ENCODE measurements around the gene LZTR1. TPM values are rescaled to one million over a fixed set of nuclear protein-coding genes. Genes with fewer than 3 reads are reported as not detected.

Gene LZTR1
- total RNA-seq, 1 donor from 2014 or later: 56.7 TPM

DNA sequence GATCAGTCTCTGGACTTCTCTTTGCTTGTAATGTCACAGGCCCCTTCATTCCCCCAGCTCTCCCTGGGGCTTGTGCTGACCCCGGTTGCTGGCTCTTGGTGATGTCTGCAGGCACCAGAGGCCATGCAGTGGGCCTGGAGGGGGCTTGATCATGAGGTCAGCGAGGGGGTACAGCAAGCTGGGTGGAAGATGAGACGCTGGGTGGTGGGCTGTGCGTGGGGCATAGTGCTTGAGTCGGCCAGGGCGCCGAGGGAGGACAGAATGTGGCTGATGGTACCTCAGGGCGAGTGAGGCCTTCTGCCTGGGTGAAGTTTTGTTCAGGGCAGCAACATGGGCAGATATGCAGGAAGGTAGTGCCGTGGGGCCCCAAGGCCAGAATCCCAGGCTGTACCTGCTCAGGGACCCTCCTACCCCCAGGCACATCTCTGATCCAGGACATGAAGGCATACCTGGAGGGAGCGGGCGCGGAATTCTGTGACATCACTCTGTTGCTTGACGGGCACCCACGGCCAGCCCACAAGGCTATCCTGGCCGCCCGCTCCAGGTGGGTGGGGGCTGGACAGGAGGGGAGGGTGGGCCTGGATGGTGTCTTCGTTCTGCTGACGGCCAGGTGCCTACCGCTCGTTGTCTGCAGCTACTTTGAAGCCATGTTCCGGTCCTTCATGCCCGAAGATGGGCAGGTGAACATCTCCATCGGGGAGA is 13.4 kb downstream of the LZTR1 start:
- H3K27ac ChIP-seq: no peak overlapping the region
- H3K9me3 ChIP-seq: no peaks in the 10 kb centered on the region
- H3K4me3 ChIP-seq: no peak overlapping the region
- peaks cover 63% of the 10 kb centered on the region for H3K36me3 ChIP-seq
- peaks cover 8% of the 10 kb centered on the region for H3K4me1 ChIP-seq
- TF ChIP-seq CTCF (IDR thresholded peaks at IDR 0.05): no peak
- intact Hi-C loops (cut with DNase I): no loop called here
- DNase-seq (no peak), ATAC-seq (no peak)
- H3K27me3 ChIP-seq: no peaks in the 10 kb centered on the region

DNA sequence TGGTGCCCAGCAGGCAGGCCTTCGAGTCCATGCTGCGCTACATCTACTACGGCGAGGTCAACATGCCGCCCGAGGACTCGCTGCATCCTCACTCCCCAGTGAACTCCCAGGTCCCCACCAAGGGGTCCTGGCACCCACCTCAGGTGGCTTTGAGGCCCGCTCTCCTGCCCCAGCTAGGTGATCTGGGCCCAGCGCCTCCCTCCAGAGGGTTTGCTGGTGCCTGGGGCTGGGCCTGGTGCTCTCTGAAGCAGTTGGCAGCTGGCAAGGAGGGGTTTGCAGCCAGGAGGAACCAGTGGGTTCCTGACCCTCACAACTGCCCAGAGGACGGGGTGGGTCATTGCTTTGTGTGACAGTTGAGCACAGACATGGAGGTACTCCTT is 13.9 kb downstream of the LZTR1 start:
- Histone ChIP-seq H3K4me1 (peaks cover 14% of the 10 kb centered on the region), H3K9me3 (no peaks in the 10 kb centered on the region), H3K27me3 (no peaks in the 10 kb centered on the region), H3K4me3 (no peak overlapping the region), H3K27ac (no peak overlapping the region), H3K36me3 (peaks cover 63% of the 10 kb centered on the region)
- ATAC-seq (no peak), DNase-seq (no peak)
- intact Hi-C loops (cut with DNase I): no loop called here
- TF ChIP-seq CTCF (IDR thresholded peaks at IDR 0.05): no peak

- DNase-seq: no peak
- no peaks in the 10 kb centered on the region for H3K9me3 ChIP-seq
- H3K36me3 ChIP-seq: peaks cover 56% of the 10 kb centered on the region
- intact Hi-C loops (cut with DNase I): no loop called here
- H3K27ac ChIP-seq: no peak overlapping the region
- H3K27me3 ChIP-seq: no peaks in the 10 kb centered on the region
- no peak overlapping the region for H3K4me3 ChIP-seq
- TF ChIP-seq CTCF (IDR thresholded peaks at IDR 0.05): no peak
- peaks cover 15% of the 10 kb centered on the region for H3K4me1 ChIP-seq
- no peak for ATAC-seq
These were observed 14.8 kb downstream of the LZTR1 start for GRCh38 chr22:20996598-20997535.

DNA sequence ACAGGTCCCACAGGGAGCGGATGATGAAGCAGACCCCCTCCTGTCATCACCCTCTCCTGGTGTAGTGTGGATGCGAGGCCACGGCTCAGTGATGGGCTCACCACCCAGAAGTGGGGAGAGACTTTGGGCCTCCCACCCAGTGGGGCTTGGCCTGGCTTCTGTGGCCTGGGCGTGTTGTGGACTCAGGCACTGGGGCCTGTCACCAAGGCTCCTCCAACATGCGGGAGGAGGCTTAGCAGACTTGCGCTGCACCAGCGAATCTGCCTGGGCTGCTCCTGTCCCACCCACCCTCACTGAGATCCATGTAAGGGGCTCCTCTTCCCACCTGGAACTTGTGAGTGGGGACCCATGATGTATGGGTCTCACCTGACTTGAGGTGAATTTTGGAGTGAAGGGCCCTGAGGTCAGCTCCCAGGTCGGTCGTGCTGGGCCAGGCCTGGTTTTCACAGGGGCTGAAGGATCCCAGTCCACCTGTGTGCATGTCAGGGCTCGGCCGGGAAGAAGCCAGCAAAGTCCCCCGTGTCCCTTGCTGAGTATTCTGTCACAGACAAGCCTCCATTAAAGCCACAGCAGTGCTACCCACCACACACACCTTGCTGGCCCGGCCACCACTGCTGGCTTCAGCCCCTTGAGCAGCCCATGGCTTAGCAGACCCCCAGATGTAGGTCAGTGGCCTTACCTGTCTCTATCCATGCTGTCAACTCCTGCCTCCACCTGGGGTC is 15.6 kb downstream of the LZTR1 start:
- Histone ChIP-seq H3K36me3 (peaks cover 48% of the 10 kb centered on the region), H3K4me3 (no peak overlapping the region), H3K27ac (no peak overlapping the region), H3K27me3 (no peaks in the 10 kb centered on the region), H3K4me1 (peaks cover 15% of the 10 kb centered on the region), H3K9me3 (no peaks in the 10 kb centered on the region)
- DNase-seq (peak; percentile 63), ATAC-seq (no peak)
- intact Hi-C loops (cut with DNase I): no loop called here
- no peak for TF ChIP-seq CTCF (IDR thresholded peaks at IDR 0.05)

- Histone ChIP-seq H3K4me3 (no peak overlapping the region), H3K27ac (no peak overlapping the region), H3K9me3 (no peaks in the 10 kb centered on the region), H3K27me3 (no peaks in the 10 kb centered on the region), H3K36me3 (peaks cover 38% of the 10 kb centered on the region), H3K4me1 (peaks cover 24% of the 10 kb centered on the region)
- TF ChIP-seq CTCF (IDR thresholded peaks at IDR 0.05): no peak
- intact Hi-C loops (cut with DNase I): no loop called here
- DNase-seq (no peak), ATAC-seq (no peak)
These were observed 16.6 kb downstream of the LZTR1 start for GRCh38 chr22:20998411-20999336.
